ENCODE results near the gene RNF103.
"Not testable (repeated sequence)": the region's sequence is repeated elsewhere in the genome, so short reads cannot be mapped to it uniquely, and the experiment has no call there.

Gene RNF103, protein sequence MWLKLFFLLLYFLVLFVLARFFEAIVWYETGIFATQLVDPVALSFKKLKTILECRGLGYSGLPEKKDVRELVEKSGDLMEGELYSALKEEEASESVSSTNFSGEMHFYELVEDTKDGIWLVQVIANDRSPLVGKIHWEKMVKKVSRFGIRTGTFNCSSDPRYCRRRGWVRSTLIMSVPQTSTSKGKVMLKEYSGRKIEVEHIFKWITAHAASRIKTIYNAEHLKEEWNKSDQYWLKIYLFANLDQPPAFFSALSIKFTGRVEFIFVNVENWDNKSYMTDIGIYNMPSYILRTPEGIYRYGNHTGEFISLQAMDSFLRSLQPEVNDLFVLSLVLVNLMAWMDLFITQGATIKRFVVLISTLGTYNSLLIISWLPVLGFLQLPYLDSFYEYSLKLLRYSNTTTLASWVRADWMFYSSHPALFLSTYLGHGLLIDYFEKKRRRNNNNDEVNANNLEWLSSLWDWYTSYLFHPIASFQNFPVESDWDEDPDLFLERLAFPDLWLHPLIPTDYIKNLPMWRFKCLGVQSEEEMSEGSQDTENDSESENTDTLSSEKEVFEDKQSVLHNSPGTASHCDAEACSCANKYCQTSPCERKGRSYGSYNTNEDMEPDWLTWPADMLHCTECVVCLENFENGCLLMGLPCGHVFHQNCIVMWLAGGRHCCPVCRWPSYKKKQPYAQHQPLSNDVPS

DNA sequence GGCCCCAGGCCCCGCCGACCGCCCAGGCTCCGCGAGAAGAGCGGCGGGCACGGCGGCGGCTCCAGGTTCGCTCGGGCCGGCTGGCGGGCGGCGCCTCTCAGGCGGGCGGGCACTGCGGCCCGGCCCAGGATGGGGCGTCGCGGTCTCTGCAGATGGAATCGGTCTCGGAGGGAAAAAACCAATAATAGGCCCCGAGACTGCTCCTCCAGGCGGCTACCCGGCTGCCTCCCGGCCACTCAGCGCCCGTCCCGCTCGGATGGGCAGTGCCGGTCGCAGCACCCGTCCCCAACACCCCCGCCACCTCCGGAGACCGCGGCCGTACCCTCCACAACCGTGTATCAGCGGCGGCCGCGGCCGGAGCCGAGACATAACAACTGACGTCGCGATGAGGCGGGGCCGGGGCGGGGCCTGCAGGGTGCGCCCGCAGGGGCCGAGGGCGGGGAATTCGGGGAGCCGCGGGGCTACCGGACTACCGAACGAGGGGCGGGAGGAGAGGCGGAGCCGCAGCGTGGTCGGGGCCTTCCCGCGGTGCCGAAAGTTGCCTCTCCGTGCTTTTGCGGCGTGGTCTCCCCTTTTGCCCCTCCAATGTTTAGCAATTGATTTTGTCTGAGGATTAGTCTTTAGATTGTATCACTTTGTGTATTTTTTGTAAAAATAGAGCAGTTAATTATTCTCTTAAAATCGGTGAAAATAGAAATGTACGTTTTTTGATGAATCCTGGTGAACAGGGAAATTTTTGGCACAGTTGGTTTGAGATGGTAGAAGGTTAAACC lies at the start of gene RNF103:
RNF103 (minus strand) TSS at position 372 of the 773 bp plus-strand sequence. CDS start 979 bp downstream, outside the sequence.
- DNase-seq = peak; percentile 97

- no peak for DNase-seq
These were observed 49.3 kb upstream of the RNF103 start for GRCh38 chr2:86673011-86673410.

DNA sequence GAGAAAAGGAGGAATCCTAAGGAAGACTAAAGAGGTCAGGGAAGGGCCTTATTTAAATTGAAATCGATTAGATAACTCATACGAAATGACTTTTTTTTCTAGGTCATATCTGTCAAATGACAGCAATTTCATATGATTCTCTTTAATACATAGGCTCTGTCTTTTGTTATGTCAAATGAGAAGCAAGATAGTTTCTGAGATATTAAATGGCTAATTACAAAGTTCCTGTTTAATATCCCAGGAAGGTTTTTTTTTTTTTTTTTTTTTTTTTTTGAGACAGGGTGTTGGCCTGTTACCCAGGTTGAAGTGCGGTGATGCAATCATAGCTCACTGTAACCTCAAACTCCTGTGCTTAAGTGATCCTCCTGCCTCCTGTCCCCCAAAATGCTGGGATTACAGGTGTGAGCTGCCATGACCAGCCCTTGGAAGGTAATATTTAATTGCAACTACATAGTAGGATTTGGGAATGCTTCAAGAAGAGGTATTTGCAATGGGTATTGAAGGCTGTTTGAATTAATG lies 48.4 kb upstream of the RNF103 start:
- no peak for DNase-seq

DNA sequence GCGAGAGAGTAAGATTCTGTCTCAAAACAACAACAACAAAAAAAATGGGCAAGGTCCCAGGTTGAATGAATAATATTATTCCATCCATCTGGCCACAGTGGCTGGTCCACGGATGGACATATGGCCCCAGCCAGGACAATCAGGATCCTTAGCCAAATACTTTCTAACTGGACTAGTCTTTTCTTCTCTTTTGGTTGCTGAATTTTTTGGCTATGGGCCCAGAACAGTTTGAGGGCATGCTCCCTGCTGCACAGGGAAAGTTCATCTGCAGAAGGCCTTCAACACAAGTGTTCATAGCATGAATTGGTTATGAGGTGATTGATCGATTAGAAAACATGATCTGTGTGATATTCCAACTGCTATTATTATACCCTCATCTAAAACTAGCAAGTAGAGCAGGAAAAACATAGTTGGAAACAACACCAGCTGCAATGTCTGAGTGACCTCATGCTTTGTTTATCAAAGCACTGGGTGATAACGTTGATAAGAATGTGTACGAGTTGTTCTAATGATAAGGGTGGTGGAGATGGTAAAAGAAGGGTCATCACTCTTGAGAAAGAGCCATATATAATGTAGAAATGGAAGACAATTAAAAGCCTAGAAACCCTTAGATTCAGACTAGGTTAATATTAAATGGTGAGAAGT lies 47.8 kb upstream of the RNF103 start:
- no peak for DNase-seq

- not testable (repeated sequence) for DNase-seq
These were observed 45.7 kb upstream of the RNF103 start for GRCh38 chr2:86669323-86669722.

DNA sequence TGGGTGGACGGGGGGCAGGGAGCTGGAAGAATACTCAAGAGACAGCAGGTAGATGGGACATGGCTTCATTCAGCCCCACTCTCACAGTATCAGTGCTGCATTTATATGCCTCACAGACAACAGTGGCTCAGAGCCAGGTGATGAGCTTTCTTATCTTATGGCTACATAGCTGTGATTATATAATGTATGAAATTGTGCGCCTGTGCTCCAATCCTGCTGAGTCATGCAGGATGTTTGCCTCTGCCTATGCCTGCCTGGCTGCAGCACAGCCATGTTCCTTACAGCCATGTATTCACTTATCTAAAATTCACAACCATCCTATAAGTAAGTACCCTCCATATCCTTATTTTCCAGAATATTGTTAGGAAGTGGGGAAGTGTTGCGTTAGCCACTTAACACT lies 37.7 kb upstream of the RNF103 start:
- DNase-seq = no peak

GRCh38 chr2:86650188-86650587 lies 26.5 kb upstream of the RNF103 start:
- DNase-seq = no peak

GRCh38 chr2:86649119-86649947 lies 25.7 kb upstream of the RNF103 start:
- DNase-seq = no peak

DNA sequence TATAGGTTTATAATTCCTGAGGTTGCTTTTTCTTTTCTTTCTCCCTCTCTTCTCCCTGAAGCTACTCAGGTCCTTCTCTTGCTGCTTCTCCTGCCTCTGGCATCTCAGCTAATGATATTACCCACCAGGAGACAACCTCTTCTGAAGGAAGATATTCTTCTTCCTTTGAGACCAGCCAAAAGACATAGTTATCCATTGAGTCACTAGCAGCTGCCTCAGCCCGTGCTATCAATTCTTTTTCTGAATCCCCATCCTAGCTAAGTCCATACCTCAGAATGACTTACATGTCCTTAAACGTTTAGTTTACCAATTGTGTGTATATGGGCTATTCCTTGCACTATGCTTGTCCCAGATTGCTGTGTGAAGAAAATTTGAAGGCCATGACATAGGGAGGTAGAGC lies 25.0 kb upstream of the RNF103 start:
- DNase-seq = no peak

GRCh38 chr2:86646865-86647264 lies 23.2 kb upstream of the RNF103 start:
- no peak for DNase-seq

DNA sequence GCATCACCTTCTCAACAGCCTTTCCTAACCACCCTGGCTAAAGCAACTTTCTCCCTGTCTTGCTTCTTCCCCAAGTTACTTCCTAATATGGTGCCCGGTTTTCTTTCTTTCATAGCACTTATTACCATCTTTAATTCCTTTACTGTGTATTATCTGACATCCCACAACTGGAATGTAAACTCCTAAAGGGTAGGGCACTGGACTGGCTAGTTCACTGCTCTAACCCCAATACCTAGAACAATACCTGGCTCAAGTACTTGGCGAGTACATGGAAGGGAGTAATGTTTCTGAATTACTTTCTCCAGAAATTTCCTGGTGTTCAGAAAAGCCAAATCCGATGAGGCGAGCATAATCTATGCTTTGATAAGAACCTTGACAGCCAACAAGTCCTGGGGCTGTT lies 22.7 kb upstream of the RNF103 start:
- no peak for DNase-seq

GRCh38 chr2:86645752-86646151 lies 22.1 kb upstream of the RNF103 start:
- no peak for DNase-seq

- no peak for DNase-seq
These were observed 15.0 kb upstream of the RNF103 start for GRCh38 chr2:86638712-86639111.

- DNase-seq = no peak
These were observed 13.2 kb upstream of the RNF103 start for GRCh38 chr2:86636842-86637241.

- DNase-seq = no peak
These were observed 10.7 kb upstream of the RNF103 start for GRCh38 chr2:86634352-86634751.

GRCh38 chr2:86633155-86633651 lies 9.5 kb upstream of the RNF103 start:
- DNase-seq = no peak

GRCh38 chr2:86632672-86633071 lies 9.0 kb upstream of the RNF103 start:
- DNase-seq = no peak

GRCh38 chr2:86631846-86632485 lies 8.3 kb upstream of the RNF103 start:
- DNase-seq = no peak

GRCh38 chr2:86628091-86628522 lies 4.4 kb upstream of the RNF103 start:
- no peak for DNase-seq

- DNase-seq = no peak
These were observed 3.9 kb upstream of the RNF103 start for GRCh38 chr2:86627550-86627949.

DNA sequence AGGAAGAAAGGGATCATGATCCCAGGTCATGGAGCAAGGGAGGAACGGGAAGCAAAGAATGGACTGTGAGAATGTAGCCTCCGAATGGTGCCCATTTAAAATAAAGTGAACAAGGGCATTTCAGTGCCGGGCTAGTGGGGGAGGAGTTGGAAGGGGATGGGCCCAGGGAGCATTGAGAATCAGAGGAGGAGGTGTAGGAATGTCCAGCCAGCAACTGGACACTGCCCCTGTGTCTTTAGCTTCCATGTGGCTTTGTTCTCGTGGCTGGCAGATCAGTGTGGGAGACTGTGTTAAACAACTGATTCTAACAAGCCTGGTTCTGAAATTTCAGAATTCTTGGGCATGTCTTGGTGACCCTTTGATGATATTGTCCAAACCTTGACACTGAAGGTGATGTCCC lies 1.4 kb upstream of the RNF103 start:
- no peak for DNase-seq
